ENCODE data around the gene SURF4.

DNA sequence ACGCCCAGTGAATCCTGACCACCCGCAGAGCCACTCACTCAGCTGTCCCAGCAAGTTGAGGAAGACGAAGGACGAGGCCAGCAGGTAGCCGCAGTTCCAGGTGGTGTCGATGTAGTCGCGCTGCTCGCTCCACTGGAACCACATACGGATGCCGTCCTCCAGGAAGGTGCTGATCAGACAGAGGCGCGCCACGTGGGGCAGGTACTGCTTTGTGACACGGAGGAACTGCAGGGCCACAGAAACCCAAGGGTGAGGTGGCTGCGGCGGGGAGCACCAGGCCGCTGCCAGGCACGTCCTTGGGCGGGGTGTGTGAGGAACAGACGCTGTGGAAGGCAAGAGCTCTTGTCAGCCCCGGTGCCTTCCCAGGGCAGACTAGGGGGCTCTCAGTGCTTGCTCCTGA lies 8.6 kb downstream of the SURF4 start:
- TF ChIP-seq, protein P1, sequence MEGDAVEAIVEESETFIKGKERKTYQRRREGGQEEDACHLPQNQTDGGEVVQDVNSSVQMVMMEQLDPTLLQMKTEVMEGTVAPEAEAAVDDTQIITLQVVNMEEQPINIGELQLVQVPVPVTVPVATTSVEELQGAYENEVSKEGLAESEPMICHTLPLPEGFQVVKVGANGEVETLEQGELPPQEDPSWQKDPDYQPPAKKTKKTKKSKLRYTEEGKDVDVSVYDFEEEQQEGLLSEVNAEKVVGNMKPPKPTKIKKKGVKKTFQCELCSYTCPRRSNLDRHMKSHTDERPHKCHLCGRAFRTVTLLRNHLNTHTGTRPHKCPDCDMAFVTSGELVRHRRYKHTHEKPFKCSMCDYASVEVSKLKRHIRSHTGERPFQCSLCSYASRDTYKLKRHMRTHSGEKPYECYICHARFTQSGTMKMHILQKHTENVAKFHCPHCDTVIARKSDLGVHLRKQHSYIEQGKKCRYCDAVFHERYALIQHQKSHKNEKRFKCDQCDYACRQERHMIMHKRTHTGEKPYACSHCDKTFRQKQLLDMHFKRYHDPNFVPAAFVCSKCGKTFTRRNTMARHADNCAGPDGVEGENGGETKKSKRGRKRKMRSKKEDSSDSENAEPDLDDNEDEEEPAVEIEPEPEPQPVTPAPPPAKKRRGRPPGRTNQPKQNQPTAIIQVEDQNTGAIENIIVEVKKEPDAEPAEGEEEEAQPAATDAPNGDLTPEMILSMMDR (IDR thresholded peaks at IDR 0.05; ENCODE audit: insufficient read depth, low read length): no peak
- TF ChIP-seq POLR2AphosphoS5 (IDR thresholded peaks at IDR 0.05; ENCODE audit: low read depth): no peak

All from HL-60 (cell line).